B cell (primary cell): Measurements from ENCODE around the gene CMYA5. TPM values are rescaled to one million over a fixed set of nuclear protein-coding genes. Genes with fewer than 3 reads are reported as not detected.

Source experiments
- ATAC-seq: fragments of 200-7000 bp; cut with Tn5 transposase; one replicate; pipeline ENCODE4 v1.10.0; 2021; ENCODE audit warnings: low read depth, mild to moderate bottlenecking, moderate number of reproducible peaks, moderate library complexity
- CTCF ChIA-PET: fragments of 350-600 bp; sonication (Branson Sonifier 250); formaldehyde crosslinking; loops from one replicate; lab custom pipeline; 2021; ENCODE audit warnings: antibody characterized with exemption, inconsistent platforms; lab: Charles Lee
- POLR2A ChIA-PET: fragments of 350-600 bp; sonication (Branson Sonifier 250); formaldehyde crosslinking; loops from one replicate; lab custom pipeline; 2021; ENCODE audit warnings: antibody characterized with exemption; lab: Charles Lee
- DNase-seq: peaks from one replicate; pipeline ENCODE4 v3.0.0; 2013
- H2AFZ ChIP-seq: 2 replicates; pipeline ENCODE4 v1.6.1; 2012; ENCODE audit warnings: mild to moderate bottlenecking, low read depth, low read length; ENCODE audit not compliant: insufficient read depth, poor library complexity, severe bottlenecking
- H3K27ac ChIP-seq, 2 donors: 1 replicate in 1 of 2; 2 replicates in 1 of 2; pipeline ENCODE4 v1.5.1; 2012 to 2013; ENCODE audit warnings: low read length in 2 of 2, mild to moderate bottlenecking in 2 of 2, moderate library complexity in 1 of 2
- H3K27me3 ChIP-seq, 4 experiments: fragments of 200-600 bp in 1 of 4; sonication (generic) in 1 of 4; replicated peaks in 1 of 4; 1 replicate in 2 of 4; 2 replicates in 2 of 4; pipeline versions ENCODE4 v1.6.1 to v1.7.0; 2013 to 2016; ENCODE audit warnings: low read length in 3 of 4, mild to moderate bottlenecking in 2 of 4, mixed read lengths in 1 of 4, moderate library complexity in 1 of 4; ENCODE audit not compliant: insufficient read depth in 4 of 4, control insufficient read depth in 3 of 4; ENCODE audit errors: control extremely low read depth in 1 of 4
- H3K36me3 ChIP-seq, 2 experiments: replicated peaks in 1 of 2; 1 replicate in 1 of 2; 2 replicates in 1 of 2; pipeline versions ENCODE4 v1.6.1 to v1.7.1; 2013; ENCODE audit warnings: low read length in 1 of 2; ENCODE audit not compliant: insufficient read depth in 2 of 2, control insufficient read depth in 1 of 2; ENCODE audit errors: control extremely low read depth in 1 of 2, extremely low read depth in 1 of 2
- H3K4me1 ChIP-seq, 2 donors: fragments of 200-600 bp in 1 of 2; sonication (generic) in 1 of 2; 1 replicate in 1 of 2; 2 replicates in 1 of 2; pipeline versions ENCODE4 v1.5.1 to v1.6.1; 2013 to 2017; ENCODE audit warnings: low read length in 2 of 2; ENCODE audit not compliant: control insufficient read depth in 2 of 2, insufficient read depth in 2 of 2
- H3K4me2 ChIP-seq: replicated peaks from 2 replicates; pipeline ENCODE3; 2012; ENCODE audit warnings: mild to moderate bottlenecking, low read depth, low read length; ENCODE audit not compliant: poor library complexity, severe bottlenecking
- H3K4me3 ChIP-seq, 5 experiments: fragments of 200-600 bp in 1 of 5; sonication (generic) in 1 of 5; 1 replicate in 3 of 5; 2 replicates in 2 of 5; pipeline versions ENCODE4 v1.5.1 to v1.7.0; 2011 to 2016; ENCODE audit warnings: low read length in 4 of 5, mild to moderate bottlenecking in 4 of 5, low read depth in 2 of 5, control low read depth in 1 of 5, moderate library complexity in 1 of 5; ENCODE audit not compliant: insufficient read depth in 1 of 5; ENCODE audit errors: control extremely low read depth in 1 of 5, extremely low read depth in 1 of 5
- H3K79me2 ChIP-seq: fragments of 200-600 bp; sonication (generic); one replicate; pipeline ENCODE4 v1.6.0; 2016; ENCODE audit warnings: low read length; ENCODE audit not compliant: control insufficient read depth, insufficient read depth
- H3K9ac ChIP-seq: fragments of 200-600 bp; sonication (generic); 2 replicates; pipeline ENCODE4 v1.6.1; 2017; ENCODE audit warnings: mild to moderate bottlenecking, low read length, moderate library complexity
- H3K9me3 ChIP-seq, 3 donors: one replicate each; pipeline versions ENCODE4 v1.6.1 to v1.7.1; 2013; ENCODE audit warnings: low read length in 2 of 3; ENCODE audit not compliant: control insufficient read depth in 2 of 3, insufficient read depth in 1 of 3; ENCODE audit errors: control extremely low read depth in 1 of 3
- H4K20me1 ChIP-seq: 2 replicates; pipeline ENCODE4 v1.6.0; 2012; ENCODE audit warnings: mild to moderate bottlenecking, low read length; ENCODE audit not compliant: insufficient read depth, control insufficient read depth, poor library complexity, severe bottlenecking
- H3K27ac Mint-ChIP-seq: one replicate; pipeline ENCODE4 v1.8.0; 2021; ENCODE audit warnings: mixed read lengths
- H3K27me3 Mint-ChIP-seq: one replicate; pipeline ENCODE4 v1.8.0; 2021; ENCODE audit warnings: mixed read lengths
- H3K4me1 Mint-ChIP-seq: one replicate; pipeline ENCODE4 v1.8.0; 2021; ENCODE audit warnings: mixed read lengths
- H3K4me3 Mint-ChIP-seq: one replicate; pipeline ENCODE4 v1.8.0; 2021; ENCODE audit warnings: mixed read lengths
- H3K9me3 Mint-ChIP-seq: one replicate; pipeline ENCODE4 v1.8.0; 2022; ENCODE audit warnings: mixed read lengths; ENCODE audit not compliant: insufficient read depth
- CTCF ChIP-seq: fragments of 200-600 bp; IDR thresholded peaks from one replicate; pipeline ENCODE4 v1.8.0; 2022; ENCODE audit warnings: antibody characterized with exemption, mild to moderate bottlenecking
- EZH2 ChIP-seq: IDR thresholded peaks from 2 replicates; pipeline ENCODE4 v1.6.1; 2012; ENCODE audit warnings: borderline replicate concordance, low read depth, mild to moderate bottlenecking, moderate library complexity, low read length; ENCODE audit not compliant: insufficient read depth, poor library complexity, severe bottlenecking
- WGBS: methylation state at CpG from one replicate; pipeline ENCODE4 v1.1.5; 2013; ENCODE audit warnings: missing lambda C conversion rate; ENCODE audit not compliant: insufficient coverage; 5-methylcytosine and 5-hydroxymethylcytosine counted together
- intact Hi-C: fragments of 100-400 bp; cut with micrococcal nuclease; formaldehyde crosslinking; loops from one replicate; pipeline ENCODE4 v1.10.0; 2022
- polyA plus RNA-seq: library from polyadenylated mRNA; depleted of rRNA; stranded (reverse); fragments of >200 nt; gene quantifications from 2 replicates; pipeline ENCODE4 v1.2.3, GENCODE V29; 2012
- total RNA-seq, 2 donors: library from RNA; stranded (reverse); fragments of 120-200 nt in 1 of 2; gene quantifications; 1 replicate in 1 of 2; 2 replicates in 1 of 2; pipeline versions ENCODE4 v1.2.3 to v1.2.4, GENCODE V29; 2013 to 2022

The CMYA5 gene
- total and polyA plus RNA-seq, 2 donors (not counting 1 experiment from before 2014, with no cell fraction given), result 0.01 to 0.25 TPM

GRCh38 chr5:79692596-79692995 lies 3.0 kb downstream of the CMYA5 start:
- Mint-ChIP-seq H3K27ac (no peak overlapping the region), H3K27me3 (no peaks in the 10 kb centered on the region), H3K9me3 (no peaks in the 10 kb centered on the region), H3K4me1 (no peaks in the 10 kb centered on the region), H3K4me3 (no peak overlapping the region)
- H3K36me3 ChIP-seq, result peaks cover 7 to 8% of the 10 kb centered on the region in 2 experiments
- H3K27me3 ChIP-seq, result no peaks in the 10 kb centered on the region
- no peaks in the 10 kb centered on the region for H3K4me1 ChIP-seq
- ATAC-seq (no peak), DNase-seq (no peak)
- no peak overlapping the region for H3K27ac ChIP-seq
- CTCF ChIA-PET, result no interaction called here
- no peak overlapping the region for H3K9ac ChIP-seq
- H3K4me2 ChIP-seq, result no peak overlapping the region
- POLR2A ChIA-PET, result no interaction called here
- H3K9me3 ChIP-seq, result peaks cover 0 to 8% (median 0%) of the 10 kb centered on the region in 3 donors
- no peaks in the 10 kb centered on the region for H4K20me1 ChIP-seq
- intact Hi-C loops, result no loop called here
- no CpG with 5 or more reads among the region's 1 CpG for WGBS
- H2AFZ ChIP-seq, result no peak overlapping the region
- no peak overlapping the region for H3K4me3 ChIP-seq
- TF ChIP-seq EZH2 (no peak), CTCF (no peak)
- H3K79me2 ChIP-seq, result no peaks in the 10 kb centered on the region

- no peak overlapping the region for H3K4me2 ChIP-seq
- H3K9me3 Mint-ChIP-seq, result no peaks in the 10 kb centered on the region
- ChIA-PET CTCF (no interaction called here), POLR2A (no interaction called here)
- ATAC-seq (no peak), DNase-seq (no peak)
- H3K36me3 ChIP-seq, result no peaks in the 10 kb centered on the region
- no peak for TF ChIP-seq EZH2
- no peak for TF ChIP-seq CTCF
- no peak overlapping the region for H3K9ac ChIP-seq
- no peak overlapping the region for H3K4me3 Mint-ChIP-seq
- no peaks in the 10 kb centered on the region for H3K27me3 ChIP-seq
- no peaks in the 10 kb centered on the region for H3K79me2 ChIP-seq
- H3K27ac Mint-ChIP-seq, result no peak overlapping the region
- no peaks in the 10 kb centered on the region for H3K4me1 ChIP-seq
- no peaks in the 10 kb centered on the region for H4K20me1 ChIP-seq
- no peaks in the 10 kb centered on the region for H3K4me1 Mint-ChIP-seq
- 60% methylated on average over 1 of the region's 1 CpG for WGBS
- no peak overlapping the region for H3K4me3 ChIP-seq
- H3K27ac ChIP-seq, result no peak overlapping the region
- intact Hi-C loops, result no loop called here
- H2AFZ ChIP-seq, result no peak overlapping the region
- H3K9me3 ChIP-seq, result peaks cover 0 to 8% (median 0%) of the 10 kb centered on the region in 3 donors
- H3K27me3 Mint-ChIP-seq, result no peaks in the 10 kb centered on the region
Observed at GRCh38 chr5:79694183-79694582, 4.5 kb downstream of the CMYA5 start.
